DMS79 treated with DMSO at 0.1 percent for 48 hours (cell line): ENCODE measurements around the gene HMGCLL1.
A peak's percentile ranks its signal among the peaks of the same experiment; 100 is the strongest.

Source experiments
- DNase-seq: peaks from one replicate; lab custom pipeline; 2025; lab: John Stamatoyannopoulos, UW

The HMGCLL1 gene

GRCh38 chr6:55531496-55531895, 47.5 kb downstream of the HMGCLL1 start:
- DNase-seq, result no peak

- DNase-seq, result no peak
Observed at GRCh38 chr6:55530931-55531330, 48.1 kb downstream of the HMGCLL1 start.

GRCh38 chr6:55528624-55529023, 50.4 kb downstream of the HMGCLL1 start:
- DNase-seq, result no peak

GRCh38 chr6:55524441-55524840, 54.6 kb downstream of the HMGCLL1 start:
- no peak for DNase-seq

- no peak for DNase-seq
Observed at GRCh38 chr6:55518529-55519060, 60.4 kb downstream of the HMGCLL1 start.

- DNase-seq, result no peak
Observed at GRCh38 chr6:55516736-55517135, 62.3 kb downstream of the HMGCLL1 start.

- no peak for DNase-seq
Observed at GRCh38 chr6:55512904-55513303, 66.1 kb downstream of the HMGCLL1 start.

- DNase-seq, result no peak
Observed at GRCh38 chr6:55511122-55511800, 67.7 kb downstream of the HMGCLL1 start.

- no peak for DNase-seq
Observed at GRCh38 chr6:55499591-55499990, 79.4 kb downstream of the HMGCLL1 start.

GRCh38 chr6:55497694-55498093, 81.3 kb downstream of the HMGCLL1 start:
- no peak for DNase-seq

- DNase-seq, result no peak
Observed at GRCh38 chr6:55496201-55496600, 82.8 kb downstream of the HMGCLL1 start.

GRCh38 chr6:55495277-55495676, 83.7 kb downstream of the HMGCLL1 start:
- DNase-seq, result no peak

GRCh38 chr6:55494411-55494810, 84.6 kb downstream of the HMGCLL1 start:
- no peak for DNase-seq

- DNase-seq, result no peak
Observed at GRCh38 chr6:55492259-55492658, 86.7 kb downstream of the HMGCLL1 start.

GRCh38 chr6:55490871-55491270, 88.1 kb downstream of the HMGCLL1 start:
- no peak for DNase-seq

GRCh38 chr6:55474382-55474781, 104.6 kb downstream of the HMGCLL1 start:
- DNase-seq, result no peak

- DNase-seq, result no peak
Observed at GRCh38 chr6:55473722-55474121, 105.3 kb downstream of the HMGCLL1 start.

GRCh38 chr6:55469951-55470366, 109.0 kb downstream of the HMGCLL1 start:
- no peak for DNase-seq

- DNase-seq, result no peak
Observed at GRCh38 chr6:55456016-55456415, 123.0 kb downstream of the HMGCLL1 start.

- DNase-seq, result no peak
Observed at GRCh38 chr6:55450005-55450404, 129.0 kb downstream of the HMGCLL1 start.

- no peak for DNase-seq
Observed at GRCh38 chr6:55449225-55449624, 129.8 kb downstream of the HMGCLL1 start.

GRCh38 chr6:55448451-55448850, 130.5 kb downstream of the HMGCLL1 start:
- DNase-seq, result no peak

GRCh38 chr6:55447891-55448290, 131.1 kb downstream of the HMGCLL1 start:
- DNase-seq, result no peak

GRCh38 chr6:55445648-55446204, 133.3 kb downstream of the HMGCLL1 start:
- DNase-seq, result peak; percentile 33
